Activated CD8-positive, alpha-beta T cell treated with anti-CD3 and anti-CD28 coated beads for 36 hours (primary cell): ENCODE data around the gene CRTAC1. TPM values are rescaled to one million over a fixed set of nuclear protein-coding genes. Genes with fewer than 3 reads are reported as not detected.

Source experiments
- ATAC-seq: fragments of 200-7000 bp; cut with Tn5 transposase; one replicate; pipeline ENCODE4 v1.10.0; 2021; ENCODE audit warnings: mild to moderate bottlenecking, moderate library complexity
- CTCF ChIA-PET: fragments of 350-600 bp; sonication (Branson Sonifier 250); formaldehyde crosslinking; loops from one replicate; lab custom pipeline; 2021; ENCODE audit warnings: antibody characterized with exemption; lab: Charles Lee
- POLR2A ChIA-PET: fragments of 350-600 bp; sonication (Branson Sonifier 250); formaldehyde crosslinking; loops from one replicate; lab custom pipeline; 2021; ENCODE audit warnings: antibody characterized with exemption; lab: Charles Lee
- DNase-seq: peaks from one replicate; pipeline ENCODE4 v3.0.0-alpha.2; 2020
- H3K27ac Mint-ChIP-seq: one replicate; pipeline ENCODE4 v1.8.0; 2021; ENCODE audit warnings: mild to moderate bottlenecking, mixed read lengths
- H3K27me3 Mint-ChIP-seq: one replicate; pipeline ENCODE4 v1.8.0; 2021; ENCODE audit warnings: mixed read lengths
- H3K36me3 Mint-ChIP-seq: one replicate; pipeline ENCODE4 v1.8.0; 2021; ENCODE audit warnings: low read depth, mixed read lengths
- H3K4me1 Mint-ChIP-seq: one replicate; pipeline ENCODE4 v1.8.0; 2021; ENCODE audit warnings: low read depth, mixed read lengths
- H3K4me3 Mint-ChIP-seq: one replicate; pipeline ENCODE4 v1.8.0; 2021; ENCODE audit warnings: mild to moderate bottlenecking, moderate library complexity, mixed read lengths
- H3K9me3 Mint-ChIP-seq: one replicate; pipeline ENCODE4 v1.8.0; 2021; ENCODE audit warnings: mixed read lengths
- CTCF ChIP-seq: fragments of 200-600 bp; IDR thresholded peaks from one replicate; pipeline ENCODE4 v1.8.0; 2022; ENCODE audit warnings: antibody characterized with exemption, mild to moderate bottlenecking
- intact Hi-C: fragments of 100-400 bp; cut with micrococcal nuclease; formaldehyde crosslinking; loops from one replicate; pipeline ENCODE4 v1.10.0; 2022
- total RNA-seq, 2 experiments: library from RNA; stranded (reverse); gene quantifications; one replicate each; pipeline ENCODE4 v1.2.3, GENCODE V29; 2021

The CRTAC1 gene
- total RNA-seq, 2 experiments from 2014 or later, result not detected

GRCh38 chr10:98074315-98074911 is 44.0 kb upstream of the CRTAC1 start:
- H3K4me3 Mint-ChIP-seq, result no peak overlapping the region
- H3K9me3 Mint-ChIP-seq, result no peaks in the 10 kb centered on the region
- H3K4me1 Mint-ChIP-seq, result no peaks in the 10 kb centered on the region
- H3K27ac Mint-ChIP-seq, result no peak overlapping the region
- POLR2A ChIA-PET, result no interaction called here
- peaks cover 15% of the 10 kb centered on the region for H3K27me3 Mint-ChIP-seq
- ATAC-seq (no peak), DNase-seq (peak; percentile 33)
- intact Hi-C loops, result no loop called here
- TF ChIP-seq CTCF, result no peak
- CTCF ChIA-PET, result no interaction called here
- H3K36me3 Mint-ChIP-seq, result no peaks in the 10 kb centered on the region

- no peaks in the 10 kb centered on the region for H3K4me1 Mint-ChIP-seq
- ChIA-PET POLR2A (no interaction called here), CTCF (interaction anchor here (1.0 to 1.4 kb wide), 4 partner anchors 10 to 25 kb away, joined by 3 to 8 read pairs (median 3); no protein-coding TSS in a partner anchor)
- no peaks in the 10 kb centered on the region for H3K9me3 Mint-ChIP-seq
- ATAC-seq (no peak), DNase-seq (no peak)
- no peak for TF ChIP-seq CTCF
- intact Hi-C loops, result no loop called here
- no peak overlapping the region for H3K27ac Mint-ChIP-seq
- H3K36me3 Mint-ChIP-seq, result no peaks in the 10 kb centered on the region
- H3K27me3 Mint-ChIP-seq, result peaks cover 26% of the 10 kb centered on the region
- H3K4me3 Mint-ChIP-seq, result no peak overlapping the region
These were observed 36.7 kb upstream of the CRTAC1 start for GRCh38 chr10:98067165-98067564.

- ChIA-PET POLR2A (no interaction called here), CTCF (no interaction called here)
- Mint-ChIP-seq H3K27ac (no peak overlapping the region), H3K27me3 (peaks cover 31% of the 10 kb centered on the region), H3K36me3 (no peaks in the 10 kb centered on the region), H3K9me3 (no peaks in the 10 kb centered on the region), H3K4me3 (no peak overlapping the region), H3K4me1 (no peaks in the 10 kb centered on the region)
- no peak for ATAC-seq
- intact Hi-C loops, result no loop called here
- DNase-seq, result no peak
- TF ChIP-seq CTCF, result no peak
These were observed 33.3 kb upstream of the CRTAC1 start for GRCh38 chr10:98063740-98064027.

DNA sequence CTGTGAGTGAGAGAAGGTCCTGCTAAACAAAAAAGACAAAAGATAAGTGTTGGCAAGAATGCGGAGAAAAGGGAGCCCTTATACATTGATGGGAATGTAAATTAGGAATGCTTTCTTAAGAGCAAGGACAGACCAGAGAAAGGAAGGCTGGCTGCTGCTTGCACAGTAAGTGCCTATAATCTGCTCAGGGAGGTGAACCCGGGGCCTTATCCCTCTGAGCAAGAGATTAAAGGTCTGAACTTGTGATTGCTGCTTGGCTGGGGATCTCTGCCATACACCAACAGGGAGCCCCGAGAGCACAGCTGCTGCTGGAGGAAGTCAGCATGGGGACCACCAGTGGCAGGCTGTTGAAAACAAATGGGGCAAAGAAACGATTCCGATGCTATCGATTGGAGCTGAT is 32.0 kb upstream of the CRTAC1 start:
- H3K36me3 Mint-ChIP-seq, result no peaks in the 10 kb centered on the region
- H3K27ac Mint-ChIP-seq, result no peak overlapping the region
- no peak overlapping the region for H3K4me3 Mint-ChIP-seq
- no peak for TF ChIP-seq CTCF
- H3K9me3 Mint-ChIP-seq, result no peaks in the 10 kb centered on the region
- ATAC-seq (no peak), DNase-seq (no peak)
- no peaks in the 10 kb centered on the region for H3K4me1 Mint-ChIP-seq
- peaks cover 23% of the 10 kb centered on the region for H3K27me3 Mint-ChIP-seq
- intact Hi-C loops, result no loop called here
- POLR2A ChIA-PET, result no interaction called here
- CTCF ChIA-PET, result no interaction called here

DNA sequence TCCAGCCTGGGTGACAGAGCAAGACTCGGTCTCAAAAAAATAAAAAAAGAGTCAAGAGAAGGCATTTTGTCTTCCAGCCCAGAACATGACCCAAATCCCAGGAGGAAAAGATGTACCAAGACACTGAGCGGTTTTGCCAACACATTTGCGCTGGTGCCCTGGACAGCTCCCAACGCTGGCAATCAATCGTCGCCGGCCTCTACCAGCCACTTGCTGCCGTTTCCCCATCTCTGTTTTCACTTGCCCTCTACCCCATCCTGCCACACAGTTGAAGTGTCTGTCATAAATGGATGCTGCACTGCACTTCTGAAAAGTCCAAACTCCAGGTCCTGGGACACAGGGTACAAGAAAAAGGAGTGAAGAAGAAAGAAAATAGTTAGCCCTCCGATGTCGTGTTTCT is 29.7 kb upstream of the CRTAC1 start:
- no peak overlapping the region for H3K27ac Mint-ChIP-seq
- peaks cover 19% of the 10 kb centered on the region for H3K27me3 Mint-ChIP-seq
- no peak for DNase-seq
- CTCF ChIA-PET, result no interaction called here
- POLR2A ChIA-PET, result no interaction called here
- no peak for ATAC-seq
- intact Hi-C loops, result no loop called here
- TF ChIP-seq CTCF, result no peak
- no peaks in the 10 kb centered on the region for H3K4me1 Mint-ChIP-seq
- H3K36me3 Mint-ChIP-seq, result no peaks in the 10 kb centered on the region
- no peaks in the 10 kb centered on the region for H3K9me3 Mint-ChIP-seq
- no peak overlapping the region for H3K4me3 Mint-ChIP-seq
